Upper lobe of left lung (tissue), 6 donors: Measurements from ENCODE around the gene TEX13C. TPM values are rescaled to one million over a fixed set of nuclear protein-coding genes. Genes with fewer than 3 reads are reported as not detected.
A peak's percentile ranks its signal among the peaks of the same experiment; 100 is the strongest.

Experiments used
- ATAC-seq, 2 donors: fragments of 200-7000 bp; cut with Tn5 transposase; one replicate each; pipeline ENCODE4 v1.9.1; 2022; ENCODE audit warnings: mild to moderate bottlenecking in 2 of 2, moderate library complexity in 2 of 2; ENCODE audit not compliant: low FRiP score in 2 of 2
- DNase-seq, 2 donors: peaks; one replicate each; pipeline ENCODE4 v3.0.0-alpha.2; 2019 to 2020
- H3K27ac ChIP-seq, 4 donors: fragments of 200-600 bp; sonication (generic); one replicate each; pipeline ENCODE4 v1.5.1; 2016 to 2019
- H3K27me3 ChIP-seq, 4 donors: fragments of 200-600 bp; sonication (generic); one replicate each; pipeline ENCODE4 v1.5.1; 2017 to 2019
- H3K36me3 ChIP-seq, 4 donors: fragments of 200-600 bp; sonication (generic); one replicate each; pipeline ENCODE4 v1.5.1; 2016 to 2019
- H3K4me1 ChIP-seq, 4 donors: fragments of 200-600 bp; sonication (generic); one replicate each; pipeline ENCODE4 v1.5.1; 2018 to 2019
- H3K4me3 ChIP-seq, 4 donors: fragments of 200-600 bp; sonication (generic); one replicate each; pipeline ENCODE4 v1.5.1; 2017 to 2019; ENCODE audit warnings: mild to moderate bottlenecking in 2 of 4, moderate library complexity in 1 of 4
- H3K9me3 ChIP-seq, 4 donors: fragments of 200-600 bp; sonication (generic); one replicate each; pipeline ENCODE4 v1.5.1; 2018 to 2019
- EP300 ChIP-seq, 4 donors: sonication (generic); formaldehyde crosslinking; IDR thresholded peaks; one replicate each; pipeline ENCODE4 v1.5.1; 2017; ENCODE audit warnings: antibody characterized with exemption in 4 of 4, control low read depth in 2 of 4
- POLR2A ChIP-seq, 4 donors: fragments of 450-650 bp; IDR thresholded peaks; one replicate each; pipeline ENCODE4 v1.5.1; 2016 to 2017; ENCODE audit warnings: antibody characterized with exemption in 4 of 4, mild to moderate bottlenecking in 2 of 4
- POLR2AphosphoS5 ChIP-seq, 2 donors: sonication (generic); formaldehyde crosslinking; IDR thresholded peaks; one replicate each; pipeline ENCODE4 v1.5.1; 2017; ENCODE audit warnings: antibody characterized with exemption in 2 of 2
- WGBS, 2 donors: methylation state at CpG; one replicate each; pipeline ENCODE4 v1.1.5; 2017 to 2018; 5-methylcytosine and 5-hydroxymethylcytosine counted together
- total RNA-seq, 6 donors: library from RNA; depleted of rRNA in 4 of 6; stranded (reverse); fragments of >200 nt in 4 of 6; gene quantifications; one replicate each; pipeline versions ENCODE4 v1.1.0 to v1.2.1, GENCODE V29; 2016 to 2021
- TF ChIP-seq, protein P1 (sequence below), 6 experiments: fragments of 450-650 bp in 4 of 6; fragments of 200-600 bp in 2 of 6; sonication (generic) in 2 of 6; IDR thresholded peaks; one replicate each; pipeline ENCODE4 v1.5.1; 2016 to 2019; ENCODE audit warnings: antibody characterized with exemption in 6 of 6
- donor health status: DM: no; HTN: no; CAD: no; lungs with moderate emphysema.
- donor health status: DM: no; HTN: yes; CAD: no; lungs with severe emphysema.

TEX13C gene
- total RNA-seq, 6 donors from 2014 or later, result 2.1 TPM; not detected in 5

DNA sequence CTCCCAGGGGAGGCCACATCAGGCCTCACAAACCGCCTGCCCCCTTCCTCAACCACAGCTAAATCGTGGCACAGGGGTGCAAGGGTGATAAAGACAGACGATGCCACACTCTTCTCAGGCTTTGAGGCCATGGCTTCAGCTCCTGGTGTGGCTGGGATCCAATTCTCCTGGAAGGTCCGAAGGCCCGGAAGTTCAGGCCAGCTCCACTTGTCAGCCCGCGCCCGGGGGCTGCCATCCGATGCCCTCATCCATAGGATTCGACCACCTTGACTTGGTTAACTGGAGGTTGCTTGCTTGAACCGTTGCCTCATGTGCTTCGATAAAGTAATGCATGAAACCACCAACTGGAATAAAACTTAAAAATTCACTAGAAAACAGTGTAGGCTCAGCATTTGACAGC lies 8.2 kb downstream of the TEX13C start:
- 89 to 91% methylated on average over 5 to 11 of the region's 12 CpGs for WGBS, 2 donors
- no peaks in the 10 kb centered on the region for H3K27me3 ChIP-seq
- H3K27ac ChIP-seq, result no peak overlapping the region
- TF ChIP-seq POLR2A (IDR thresholded peaks at IDR 0.05), result no peak
- TF ChIP-seq POLR2AphosphoS5 (IDR thresholded peaks at IDR 0.05), result no peak
- TF ChIP-seq EP300 (IDR thresholded peaks at IDR 0.05), result no peak
- TF ChIP-seq, protein P1, sequence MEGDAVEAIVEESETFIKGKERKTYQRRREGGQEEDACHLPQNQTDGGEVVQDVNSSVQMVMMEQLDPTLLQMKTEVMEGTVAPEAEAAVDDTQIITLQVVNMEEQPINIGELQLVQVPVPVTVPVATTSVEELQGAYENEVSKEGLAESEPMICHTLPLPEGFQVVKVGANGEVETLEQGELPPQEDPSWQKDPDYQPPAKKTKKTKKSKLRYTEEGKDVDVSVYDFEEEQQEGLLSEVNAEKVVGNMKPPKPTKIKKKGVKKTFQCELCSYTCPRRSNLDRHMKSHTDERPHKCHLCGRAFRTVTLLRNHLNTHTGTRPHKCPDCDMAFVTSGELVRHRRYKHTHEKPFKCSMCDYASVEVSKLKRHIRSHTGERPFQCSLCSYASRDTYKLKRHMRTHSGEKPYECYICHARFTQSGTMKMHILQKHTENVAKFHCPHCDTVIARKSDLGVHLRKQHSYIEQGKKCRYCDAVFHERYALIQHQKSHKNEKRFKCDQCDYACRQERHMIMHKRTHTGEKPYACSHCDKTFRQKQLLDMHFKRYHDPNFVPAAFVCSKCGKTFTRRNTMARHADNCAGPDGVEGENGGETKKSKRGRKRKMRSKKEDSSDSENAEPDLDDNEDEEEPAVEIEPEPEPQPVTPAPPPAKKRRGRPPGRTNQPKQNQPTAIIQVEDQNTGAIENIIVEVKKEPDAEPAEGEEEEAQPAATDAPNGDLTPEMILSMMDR (IDR thresholded peaks at IDR 0.05), result no peak
- H3K9me3 ChIP-seq, result no peaks in the 10 kb centered on the region
- H3K36me3 ChIP-seq, result no peaks in the 10 kb centered on the region
- DNase-seq (peak in 1 of 2 donors; percentile 32), ATAC-seq (peak in 1 of 2 donors; percentile 17)
- no peaks in the 10 kb centered on the region for H3K4me1 ChIP-seq
- H3K4me3 ChIP-seq, result no peak overlapping the region

DNA sequence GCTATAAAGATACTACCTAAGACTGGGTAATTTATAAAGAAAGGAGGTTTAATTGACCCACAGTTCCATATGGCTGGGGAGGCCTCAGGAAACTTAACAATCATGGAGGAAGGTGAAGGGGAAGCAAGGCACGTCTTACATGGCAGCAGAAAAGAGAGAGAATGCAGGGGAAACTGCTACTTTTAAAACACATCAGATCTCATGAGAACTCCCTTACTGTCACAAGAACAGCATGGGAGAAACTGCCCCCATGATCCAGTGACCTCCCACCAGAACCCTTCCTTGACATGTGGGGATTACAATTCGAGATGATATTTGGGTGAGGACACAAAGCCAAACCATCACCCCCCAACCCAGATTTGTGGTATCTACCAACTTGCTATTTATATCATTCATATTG lies 13.9 kb downstream of the TEX13C start:
- Histone ChIP-seq H3K27me3 (no peaks in the 10 kb centered on the region), H3K36me3 (no peaks in the 10 kb centered on the region), H3K9me3 (no peaks in the 10 kb centered on the region), H3K27ac (no peak overlapping the region), H3K4me3 (no peak overlapping the region), H3K4me1 (no peaks in the 10 kb centered on the region)
- DNase-seq (no peak), ATAC-seq (no peak)
- TF ChIP-seq EP300 (IDR thresholded peaks at IDR 0.05) (no peak), POLR2A (IDR thresholded peaks at IDR 0.05) (no peak), POLR2AphosphoS5 (IDR thresholded peaks at IDR 0.05) (no peak)
- TF ChIP-seq, protein P1 (IDR thresholded peaks at IDR 0.05), result no peak
- WGBS, 2 donors, result 63 to 67% methylated on average over 2 of the region's 2 CpGs

DNA sequence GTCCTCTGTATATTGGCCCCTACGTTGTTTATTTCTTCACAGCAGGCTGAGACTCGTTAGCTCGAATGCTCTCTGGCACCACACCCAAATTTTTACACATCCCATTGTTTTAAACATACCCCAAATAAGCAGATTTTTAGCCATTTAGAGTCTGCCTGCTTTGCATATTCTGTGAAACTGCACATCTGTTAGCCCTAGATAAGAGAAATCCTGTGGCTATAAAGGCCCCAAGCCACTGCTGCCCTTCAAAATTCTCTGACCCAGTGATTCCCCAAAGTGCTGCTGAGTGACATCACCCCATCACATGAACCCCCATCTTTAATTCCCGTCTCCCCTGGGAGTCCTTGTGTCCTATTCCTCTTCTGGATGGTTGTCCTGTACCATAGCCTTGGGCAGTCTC lies 20.8 kb downstream of the TEX13C start:
- DNase-seq (no peak), ATAC-seq (no peak)
- Histone ChIP-seq H3K4me3 (no peak overlapping the region), H3K4me1 (no peaks in the 10 kb centered on the region), H3K27ac (no peak overlapping the region), H3K9me3 (no peaks in the 10 kb centered on the region), H3K36me3 (no peaks in the 10 kb centered on the region), H3K27me3 (no peaks in the 10 kb centered on the region)
- no peak for TF ChIP-seq POLR2AphosphoS5 (IDR thresholded peaks at IDR 0.05)
- TF ChIP-seq, protein P1 (IDR thresholded peaks at IDR 0.05), result no peak
- no peak for TF ChIP-seq EP300 (IDR thresholded peaks at IDR 0.05)
- no peak for TF ChIP-seq POLR2A (IDR thresholded peaks at IDR 0.05)
- 64 to 68% methylated on average over 4 of the region's 4 CpGs for WGBS, 2 donors

DNA sequence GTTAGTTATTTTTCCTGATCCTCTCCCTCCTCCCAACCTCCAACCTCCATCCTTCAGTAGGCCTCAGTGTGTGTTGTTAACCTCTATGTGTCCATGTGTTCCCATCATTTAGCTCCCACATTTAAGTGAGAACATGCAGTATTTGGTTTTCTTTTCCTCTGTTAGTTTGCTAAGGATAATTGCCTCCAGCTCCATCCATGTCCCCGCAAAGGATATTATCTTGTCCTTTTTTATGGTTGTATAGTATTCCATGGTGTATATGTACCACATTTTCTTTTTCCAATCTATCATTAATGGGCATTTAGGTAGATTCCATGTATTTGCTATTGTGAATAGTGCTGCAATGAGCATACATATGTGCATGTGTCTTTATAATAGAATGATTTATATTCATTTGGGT lies 54.5 kb downstream of the TEX13C start:
- H3K4me1 ChIP-seq, result no peaks in the 10 kb centered on the region
- no peaks in the 10 kb centered on the region for H3K36me3 ChIP-seq
- 0 to 100% methylated on average over 1 of the region's 1 CpG for WGBS, 2 donors
- H3K9me3 ChIP-seq, result no peaks in the 10 kb centered on the region
- TF ChIP-seq EP300 (IDR thresholded peaks at IDR 0.05) (no peak), POLR2AphosphoS5 (IDR thresholded peaks at IDR 0.05) (no peak), POLR2A (IDR thresholded peaks at IDR 0.05) (no peak)
- TF ChIP-seq, protein P1 (IDR thresholded peaks at IDR 0.05), result no peak
- no peak overlapping the region for H3K27ac ChIP-seq
- H3K4me3 ChIP-seq, result no peak overlapping the region
- ATAC-seq (no peak), DNase-seq (no peak)
- no peaks in the 10 kb centered on the region for H3K27me3 ChIP-seq
